Natural killer cell (primary cell): Measurements from ENCODE around the gene RAI1. TPM values are rescaled to one million over a fixed set of nuclear protein-coding genes. Genes with fewer than 3 reads are reported as not detected.

Experiments used
- ATAC-seq, 3 donors: fragments of 150-1000 bp in 2 of 3; fragments of 200-7000 bp in 1 of 3; cut with Tn5 transposase; 1 replicate in 1 of 3; 2 replicates in 2 of 3; pipeline ENCODE4 v1.10.0; 2021; ENCODE audit warnings: mild to moderate bottlenecking in 2 of 3, moderate library complexity in 2 of 3
- DNase-seq, 2 donors: peaks; one replicate each; pipeline versions ENCODE4 v3.0.0 to v3.0.0-alpha.2; 2013 to 2021; ENCODE audit warnings: mixed read lengths in 1 of 2
- H3K27ac ChIP-seq: one replicate; pipeline ENCODE4 v1.5.1; 2013; ENCODE audit warnings: mild to moderate bottlenecking, low read length
- H3K27me3 ChIP-seq: one replicate; pipeline ENCODE4 v1.6.1; 2013; ENCODE audit warnings: low read length; ENCODE audit not compliant: control insufficient read depth, insufficient read depth
- H3K36me3 ChIP-seq: one replicate; pipeline ENCODE4 v1.6.1; 2013; ENCODE audit warnings: low read length; ENCODE audit not compliant: control insufficient read depth, insufficient read depth
- H3K4me1 ChIP-seq: one replicate; pipeline ENCODE4 v1.6.1; 2013; ENCODE audit warnings: low read length; ENCODE audit not compliant: control insufficient read depth, insufficient read depth
- H3K4me3 ChIP-seq: one replicate; pipeline ENCODE4 v1.5.1; 2013; ENCODE audit warnings: low read length
- H3K9me3 ChIP-seq: one replicate; pipeline ENCODE4 v1.6.1; 2013; ENCODE audit warnings: low read length; ENCODE audit not compliant: control insufficient read depth, insufficient read depth
- H3K27ac Mint-ChIP-seq, 2 donors: one replicate each; pipeline ENCODE4 v1.8.0; 2022; ENCODE audit warnings: mild to moderate bottlenecking in 2 of 2, mixed read lengths in 2 of 2, moderate library complexity in 1 of 2
- H3K27me3 Mint-ChIP-seq, 2 donors: one replicate each; pipeline ENCODE4 v1.8.0; 2022; ENCODE audit warnings: low read depth in 2 of 2, mixed read lengths in 2 of 2
- H3K36me3 Mint-ChIP-seq: one replicate; pipeline ENCODE4 v1.8.0; 2022; ENCODE audit warnings: mixed read lengths
- H3K4me1 Mint-ChIP-seq, 2 donors: one replicate each; pipeline ENCODE4 v1.8.0; 2022; ENCODE audit warnings: mixed read lengths in 2 of 2
- H3K4me3 Mint-ChIP-seq: one replicate; pipeline ENCODE4 v1.8.0; 2022; ENCODE audit warnings: mild to moderate bottlenecking, moderate library complexity, mixed read lengths
- H3K9me3 Mint-ChIP-seq, 2 donors: one replicate each; pipeline ENCODE4 v1.8.0; 2022; ENCODE audit warnings: mixed read lengths in 2 of 2
- WGBS: methylation state at CpG from one replicate; pipeline ENCODE4 v1.1.7; 2013; ENCODE audit warnings: missing lambda C conversion rate; ENCODE audit not compliant: insufficient coverage; 5-methylcytosine and 5-hydroxymethylcytosine counted together
- intact Hi-C: fragments of 100-400 bp; cut with micrococcal nuclease; formaldehyde crosslinking; loops from one replicate; pipeline ENCODE4 v1.14.2; 2022
- total RNA-seq, 4 donors: library from RNA; stranded (reverse); fragments of 120-200 nt in 1 of 4; gene quantifications; one replicate each; pipeline versions ENCODE4 v1.2.3 to v1.2.4, GENCODE V29; 2013 to 2022
- TF ChIP-seq, protein P1 (sequence below): fragments of 200-600 bp; IDR thresholded peaks from one replicate; pipeline ENCODE4 v1.8.0; 2022; ENCODE audit warnings: antibody characterized with exemption

RAI1 gene
- total RNA-seq, 3 donors from 2014 or later (not counting 1 experiment from before 2014, with no cell fraction given): 39.8 to 55.0 (median 49.4) TPM

DNA sequence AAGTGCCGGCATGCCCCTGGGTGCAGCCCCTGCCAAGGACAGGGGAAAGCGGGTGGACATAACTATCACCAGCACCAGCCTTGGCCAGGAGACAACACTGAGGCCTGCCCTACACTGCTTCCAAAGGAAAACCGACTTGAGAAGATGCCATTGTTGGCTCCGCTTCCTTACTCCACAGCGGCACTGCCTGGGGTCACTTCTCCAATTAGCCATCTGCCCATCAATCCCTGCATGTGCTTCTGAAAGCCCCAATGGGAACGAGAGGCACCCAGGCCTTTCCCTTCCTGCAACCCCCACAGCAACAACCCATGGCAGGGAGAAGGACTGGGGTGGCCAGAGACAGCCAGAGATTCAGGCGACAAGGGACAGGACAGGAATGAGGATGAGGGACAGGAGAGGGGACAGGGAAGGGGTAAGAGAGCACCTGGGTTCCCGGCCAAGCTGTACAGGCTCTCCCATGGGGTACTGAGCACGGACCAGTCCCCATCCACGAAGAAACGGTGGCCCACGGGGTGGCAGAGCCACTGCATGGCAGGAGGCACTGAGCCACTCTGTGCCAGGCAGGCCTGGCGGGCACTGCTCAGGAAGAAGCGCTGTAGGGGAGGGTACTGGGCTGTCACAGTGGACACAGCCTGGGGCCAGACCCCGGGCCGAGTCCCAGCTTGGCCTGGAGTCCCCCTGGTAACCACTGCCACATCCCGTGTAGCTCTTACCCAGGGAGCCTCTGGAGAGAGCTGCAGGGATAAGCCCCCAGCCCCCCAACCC is 134.4 kb downstream of the RAI1 start:
- Histone ChIP-seq H3K4me1 (peaks cover 26% of the 10 kb centered on the region), H3K27ac (no peak overlapping the region), H3K36me3 (peaks cover 38% of the 10 kb centered on the region), H3K27me3 (no peaks in the 10 kb centered on the region), H3K4me3 (no peak overlapping the region), H3K9me3 (no peaks in the 10 kb centered on the region)
- TF ChIP-seq, protein P1, sequence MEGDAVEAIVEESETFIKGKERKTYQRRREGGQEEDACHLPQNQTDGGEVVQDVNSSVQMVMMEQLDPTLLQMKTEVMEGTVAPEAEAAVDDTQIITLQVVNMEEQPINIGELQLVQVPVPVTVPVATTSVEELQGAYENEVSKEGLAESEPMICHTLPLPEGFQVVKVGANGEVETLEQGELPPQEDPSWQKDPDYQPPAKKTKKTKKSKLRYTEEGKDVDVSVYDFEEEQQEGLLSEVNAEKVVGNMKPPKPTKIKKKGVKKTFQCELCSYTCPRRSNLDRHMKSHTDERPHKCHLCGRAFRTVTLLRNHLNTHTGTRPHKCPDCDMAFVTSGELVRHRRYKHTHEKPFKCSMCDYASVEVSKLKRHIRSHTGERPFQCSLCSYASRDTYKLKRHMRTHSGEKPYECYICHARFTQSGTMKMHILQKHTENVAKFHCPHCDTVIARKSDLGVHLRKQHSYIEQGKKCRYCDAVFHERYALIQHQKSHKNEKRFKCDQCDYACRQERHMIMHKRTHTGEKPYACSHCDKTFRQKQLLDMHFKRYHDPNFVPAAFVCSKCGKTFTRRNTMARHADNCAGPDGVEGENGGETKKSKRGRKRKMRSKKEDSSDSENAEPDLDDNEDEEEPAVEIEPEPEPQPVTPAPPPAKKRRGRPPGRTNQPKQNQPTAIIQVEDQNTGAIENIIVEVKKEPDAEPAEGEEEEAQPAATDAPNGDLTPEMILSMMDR: no peak
- no peaks in the 10 kb centered on the region for H3K27me3 Mint-ChIP-seq
- no peaks in the 10 kb centered on the region for H3K9me3 Mint-ChIP-seq
- WGBS: 97% methylated on average over 15 of the region's 17 CpGs
- intact Hi-C loops: no loop called here
- peak overlapping the region in 1 of 2 donors; percentile 66 for H3K27ac Mint-ChIP-seq
- ATAC-seq (no peak), DNase-seq (no peak)
- no peaks in the 10 kb centered on the region for H3K36me3 Mint-ChIP-seq
- H3K4me3 Mint-ChIP-seq: no peak overlapping the region
- H3K4me1 Mint-ChIP-seq: peaks cover 0 to 29% of the 10 kb centered on the region in 2 donors

DNA sequence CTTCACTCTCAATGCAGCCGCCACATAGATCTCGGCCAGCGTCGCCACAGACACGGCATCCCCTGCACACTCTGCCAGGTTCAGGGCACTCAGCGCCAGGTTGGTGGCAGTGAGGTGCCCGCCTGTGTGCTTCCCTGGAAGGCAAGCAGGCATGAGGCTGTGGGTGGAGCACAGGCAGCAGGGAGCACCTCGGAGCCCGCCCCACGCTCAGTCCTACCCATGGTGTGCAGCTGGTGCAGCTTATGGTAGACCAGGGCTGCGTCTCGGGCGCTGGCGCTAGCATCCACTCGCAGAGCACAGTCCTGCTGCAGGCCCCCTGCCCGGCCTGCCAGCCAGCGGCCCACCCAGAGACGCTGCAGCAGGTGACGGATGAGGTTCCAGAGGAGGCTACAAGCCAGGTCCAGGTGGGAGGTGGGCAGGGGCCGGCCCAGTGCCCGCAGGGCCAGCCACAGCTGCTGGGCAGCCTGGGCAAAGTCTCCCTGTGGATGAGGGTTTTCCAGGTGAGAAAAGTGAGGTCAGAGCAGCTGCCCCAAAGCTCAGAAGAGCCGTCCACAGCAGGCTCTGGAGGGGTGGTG is 135.1 kb downstream of the RAI1 start:
- H3K9me3 ChIP-seq: no peaks in the 10 kb centered on the region
- H3K4me3 ChIP-seq: no peak overlapping the region
- ATAC-seq (no peak), DNase-seq (no peak)
- TF ChIP-seq, protein P1: no peak
- peaks cover 26% of the 10 kb centered on the region for H3K4me1 ChIP-seq
- Mint-ChIP-seq H3K27ac (peak overlapping the region in 1 of 2 donors; percentile 66), H3K36me3 (no peaks in the 10 kb centered on the region), H3K27me3 (no peaks in the 10 kb centered on the region), H3K9me3 (no peaks in the 10 kb centered on the region), H3K4me1 (peaks cover 0 to 33% of the 10 kb centered on the region in 2 donors), H3K4me3 (no peak overlapping the region)
- intact Hi-C loops: no loop called here
- H3K36me3 ChIP-seq: peaks cover 38% of the 10 kb centered on the region
- no peaks in the 10 kb centered on the region for H3K27me3 ChIP-seq
- WGBS: 97% methylated on average over 22 of the region's 22 CpGs
- H3K27ac ChIP-seq: no peak overlapping the region

DNA sequence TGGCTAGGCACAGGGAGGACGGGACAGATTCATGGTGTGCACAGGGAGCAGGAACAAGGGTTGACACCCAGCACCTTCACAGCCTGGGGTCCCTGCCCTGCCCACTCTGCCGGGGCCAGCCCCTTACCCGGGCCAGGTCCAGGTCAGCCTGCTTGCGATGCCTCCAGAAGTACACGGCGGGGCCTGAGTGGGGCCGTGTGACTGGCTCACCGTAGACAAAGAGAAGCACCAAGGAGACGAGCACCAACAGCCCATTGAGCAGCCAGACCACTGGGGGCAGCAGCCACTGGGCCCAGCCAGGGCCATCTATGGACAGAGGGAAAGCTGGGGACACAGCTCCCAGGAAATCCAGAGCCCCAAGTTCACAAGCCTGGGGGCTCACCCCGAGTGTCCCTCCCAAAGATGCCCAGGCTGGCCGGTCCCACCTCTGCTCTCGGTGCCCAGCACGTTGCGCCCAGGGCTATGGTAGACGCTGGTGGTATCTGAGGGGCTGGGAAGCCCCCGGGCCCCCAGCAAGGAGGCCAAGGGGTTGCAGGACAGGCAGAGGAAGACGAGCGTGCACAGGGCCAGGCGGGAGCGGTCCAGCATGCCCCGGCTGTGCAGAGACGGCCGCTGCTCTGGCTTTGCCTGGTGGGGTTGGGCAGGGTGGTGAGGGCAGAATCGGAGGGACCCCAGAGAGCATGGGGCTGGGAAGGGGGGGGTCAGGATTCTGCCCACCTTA is 135.7 kb downstream of the RAI1 start:
- H3K9me3 Mint-ChIP-seq: no peaks in the 10 kb centered on the region
- peaks cover 0 to 28% of the 10 kb centered on the region in 2 donors for H3K4me1 Mint-ChIP-seq
- no peak overlapping the region for H3K4me3 ChIP-seq
- H3K36me3 ChIP-seq: peaks cover 35% of the 10 kb centered on the region
- no peaks in the 10 kb centered on the region for H3K27me3 Mint-ChIP-seq
- no peaks in the 10 kb centered on the region for H3K27me3 ChIP-seq
- H3K36me3 Mint-ChIP-seq: no peaks in the 10 kb centered on the region
- H3K9me3 ChIP-seq: no peaks in the 10 kb centered on the region
- no peak for ATAC-seq
- no peak overlapping the region for H3K27ac ChIP-seq
- DNase-seq: no peak
- H3K4me1 ChIP-seq: peaks cover 21% of the 10 kb centered on the region
- H3K4me3 Mint-ChIP-seq: no peak overlapping the region
- WGBS: 97% methylated on average over 24 of the region's 24 CpGs
- peak overlapping the region in 1 of 2 donors; percentile 35 for H3K27ac Mint-ChIP-seq
- intact Hi-C loops: no loop called here
- TF ChIP-seq, protein P1: no peak
